Measurements from ENCODE around the gene UVSSA. TPM values are rescaled to one million over a fixed set of nuclear protein-coding genes. Genes with fewer than 3 reads are reported as not detected.

Gene UVSSA
- total RNA-seq, 2 donors from 2014 or later = 18.2 to 26.0 TPM

- TF ChIP-seq POLR2A (IDR thresholded peaks at IDR 0.05) (no peak), CTCF (IDR thresholded peaks at IDR 0.05) (no peak)
- intact Hi-C loops (cut with DNase I) = no loop called here
- peaks cover 4% of the 10 kb centered on the region for H3K4me1 ChIP-seq
- no peaks in the 10 kb centered on the region for H3K36me3 ChIP-seq (replicated peaks in 1 of 2; ENCODE audit: insufficient read depth in 1 of 2, low read depth in 2 of 2)
- H3K27me3 ChIP-seq = peaks cover 0 to 46% of the 10 kb centered on the region in 2 donors
- no peak overlapping the region for H3K27ac ChIP-seq
- no peak overlapping the region for H3K4me3 ChIP-seq
- H3K9me3 ChIP-seq = no peaks in the 10 kb centered on the region
- peak in 3 of 4 donors; percentile 11 to 36 (median 34) for DNase-seq
- ATAC-seq = no peak
- 18 to 26% methylated on average over 22 to 48 of the region's 48 CpGs for WGBS, 2 donors
These were observed 63.7 kb downstream of the UVSSA start for GRCh38 chr4:1410491-1411325.

GRCh38 chr4:1411436-1412375 lies 64.7 kb downstream of the UVSSA start:
- Histone ChIP-seq H3K4me3 (no peak overlapping the region), H3K36me3 (replicated peaks in 1 of 2; ENCODE audit: insufficient read depth in 1 of 2, low read depth in 2 of 2) (no peaks in the 10 kb centered on the region), H3K4me1 (no peaks in the 10 kb centered on the region), H3K27ac (no peak overlapping the region), H3K27me3 (peaks cover 0 to 42% of the 10 kb centered on the region in 2 donors), H3K9me3 (no peaks in the 10 kb centered on the region)
- ATAC-seq (no peak), DNase-seq (no peak)
- intact Hi-C loops (cut with DNase I) = no loop called here
- WGBS, 2 donors = 28 to 41% methylated on average over 14 to 16 of the region's 17 CpGs
- no peak for TF ChIP-seq POLR2A (IDR thresholded peaks at IDR 0.05)
- TF ChIP-seq CTCF (IDR thresholded peaks at IDR 0.05) = no peak

GRCh38 chr4:1412376-1413203 lies 65.6 kb downstream of the UVSSA start:
- H3K27me3 ChIP-seq = peaks cover 0 to 42% of the 10 kb centered on the region in 2 donors
- H3K27ac ChIP-seq = no peak overlapping the region
- DNase-seq = no peak
- H3K9me3 ChIP-seq = no peaks in the 10 kb centered on the region
- H3K4me3 ChIP-seq = no peak overlapping the region
- intact Hi-C loops (cut with DNase I) = no loop called here
- TF ChIP-seq CTCF (IDR thresholded peaks at IDR 0.05) = no peak
- TF ChIP-seq POLR2A (IDR thresholded peaks at IDR 0.05) = no peak
- ATAC-seq = no peak
- no peaks in the 10 kb centered on the region for H3K36me3 ChIP-seq (replicated peaks in 1 of 2; ENCODE audit: insufficient read depth in 1 of 2, low read depth in 2 of 2)
- no peaks in the 10 kb centered on the region for H3K4me1 ChIP-seq
- WGBS, 2 donors = 43 to 54% methylated on average over 11 to 14 of the region's 15 CpGs

- whole genome bisulfite sequencing, 2 donors = 50 to 52% methylated on average over 12 to 16 of the region's 16 CpGs
- ATAC-seq = no peak
- no peak overlapping the region for H3K27ac ChIP-seq
- H3K36me3 ChIP-seq (replicated peaks in 1 of 2; ENCODE audit: insufficient read depth in 1 of 2, low read depth in 2 of 2) = no peaks in the 10 kb centered on the region
- H3K27me3 ChIP-seq = peaks cover 0 to 42% of the 10 kb centered on the region in 2 donors
- no peak for DNase-seq
- intact Hi-C loops (cut with DNase I) = no loop called here
- TF ChIP-seq CTCF (IDR thresholded peaks at IDR 0.05) = no peak
- no peak for TF ChIP-seq POLR2A (IDR thresholded peaks at IDR 0.05)
- H3K4me1 ChIP-seq = no peaks in the 10 kb centered on the region
- no peaks in the 10 kb centered on the region for H3K9me3 ChIP-seq
- no peak overlapping the region for H3K4me3 ChIP-seq
These were observed 66.2 kb downstream of the UVSSA start for GRCh38 chr4:1413204-1413663.

Data from body of pancreas (tissue), 4 donors.